Epithelial cell of esophagus (primary cell): ENCODE results near the gene FAM149A.

Experiments used
- DNase-seq: peaks from one replicate; pipeline ENCODE4 v3.0.0; 2010; ENCODE audit warnings: low read depth
- H3K4me3 ChIP-seq: 2 replicates; pipeline ENCODE4 v1.5.1; 2011; ENCODE audit warnings: mild to moderate bottlenecking, low read length, control low read depth
- CTCF ChIP-seq: IDR thresholded peaks from 2 replicates; pipeline ENCODE4 v1.5.1; 2011; ENCODE audit warnings: low read depth, mild to moderate bottlenecking, low read length, control low read depth, inconsistent platforms; ENCODE audit not compliant: insufficient read depth; ENCODE audit errors: missing control alignments

The FAM149A gene

GRCh38 chr4:186204103-186204559, 99.6 kb downstream of the FAM149A start:
- TF ChIP-seq CTCF = no peak
- peak; percentile 71 for DNase-seq
- H3K4me3 ChIP-seq = peak overlapping the region; percentile 49

- H3K4me3 ChIP-seq = peak overlapping the region; percentile 49
- no peak for TF ChIP-seq CTCF
- DNase-seq = peak; percentile 25
Observed at GRCh38 chr4:186204686-186205085, 100.2 kb downstream of the FAM149A start.

DNA sequence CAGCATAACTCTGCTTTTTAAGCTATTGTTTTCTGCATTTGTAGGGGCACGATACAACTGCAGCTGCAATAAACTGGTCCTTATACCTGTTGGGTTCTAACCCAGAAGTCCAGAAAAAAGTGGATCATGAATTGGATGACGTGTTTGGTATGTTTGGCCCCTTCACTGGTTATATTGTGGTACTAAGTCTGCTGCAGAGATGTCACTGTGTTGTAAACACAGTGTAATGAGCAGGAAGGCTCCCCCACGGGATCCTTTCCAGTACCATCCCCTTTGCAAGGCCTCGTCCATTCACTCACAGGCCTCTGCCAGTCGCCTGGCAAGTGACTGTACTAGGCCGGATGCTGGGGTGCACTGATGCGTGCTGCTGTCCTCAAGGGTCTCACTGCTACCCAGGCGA, 100.7 kb downstream of the FAM149A start:
- peak overlapping the region; percentile 49 for H3K4me3 ChIP-seq
- no peak for TF ChIP-seq CTCF
- DNase-seq = no peak

DNA sequence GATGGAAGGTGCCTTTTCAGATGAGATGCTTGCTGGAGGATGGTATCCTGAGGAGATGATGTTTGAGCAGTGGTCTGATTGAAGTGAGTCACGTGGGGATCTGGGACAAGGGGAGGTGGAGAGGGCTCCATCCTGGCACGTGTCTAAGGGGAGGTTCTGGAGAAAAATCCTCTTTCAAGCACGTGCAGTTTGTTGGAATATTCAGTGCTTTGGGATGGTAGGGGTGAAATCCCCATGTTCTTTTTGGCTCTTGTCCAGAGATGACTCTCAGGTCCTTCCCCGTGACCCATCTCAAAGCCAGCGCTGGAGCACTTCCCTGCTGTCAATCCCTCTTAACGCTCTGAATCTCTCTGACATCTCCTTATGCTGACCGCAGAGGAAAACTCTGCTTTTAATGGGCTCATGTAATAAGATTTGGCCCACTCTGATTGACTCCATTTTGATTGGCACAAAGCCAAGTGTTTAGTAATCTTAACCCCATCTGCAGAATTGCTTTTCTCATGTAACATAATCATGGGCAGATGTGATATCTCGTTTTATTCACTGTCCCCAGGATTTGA, 112.0 kb downstream of the FAM149A start:
- DNase-seq = no peak
- no peak for TF ChIP-seq CTCF
- H3K4me3 ChIP-seq = no peak overlapping the region

- H3K4me3 ChIP-seq = no peak overlapping the region
- no peak for TF ChIP-seq CTCF
- DNase-seq = no peak
Observed at GRCh38 chr4:186217733-186218293, 113.3 kb downstream of the FAM149A start.

GRCh38 chr4:186221624-186222023, 117.1 kb downstream of the FAM149A start:
- no peak for TF ChIP-seq CTCF
- DNase-seq = no peak
- H3K4me3 ChIP-seq = no peak overlapping the region
